Smooth muscle cell (in vitro differentiated cells): ENCODE measurements around the gene CCM2. TPM values are rescaled to one million over a fixed set of nuclear protein-coding genes. Genes with fewer than 3 reads are reported as not detected.
A peak's percentile ranks its signal among the peaks of the same experiment; 100 is the strongest.

Experiments
- DNase-seq: peaks from one replicate; lab custom pipeline; 2025; ENCODE audit not compliant: unreplicated experiment; lab: John Stamatoyannopoulos, UW
- H2AFZ ChIP-seq: fragments of 200-600 bp; sonication (generic); 2 replicates; pipeline ENCODE4 v1.6.0; 2016; ENCODE audit warnings: antibody characterized with exemption, low read depth, mild to moderate bottlenecking
- H3F3A ChIP-seq: fragments of 200-600 bp; sonication (generic); 2 replicates; pipeline ENCODE4 v1.6.0; 2017; ENCODE audit warnings: antibody characterized with exemption, low read depth
- H3K27ac ChIP-seq: fragments of 200-600 bp; sonication (generic); 2 replicates; pipeline ENCODE4 v1.5.1; 2016; ENCODE audit warnings: low read depth, mild to moderate bottlenecking
- H3K27me3 ChIP-seq: fragments of 200-600 bp; sonication (generic); 2 replicates; pipeline ENCODE4 v1.6.1; 2016; ENCODE audit warnings: low read depth, mild to moderate bottlenecking
- H3K36me3 ChIP-seq: fragments of 200-600 bp; sonication (generic); 2 replicates; pipeline ENCODE4 v1.5.1; 2016; ENCODE audit warnings: low read depth
- H3K4me1 ChIP-seq: fragments of 200-600 bp; sonication (generic); 2 replicates; pipeline ENCODE4 v1.5.1; 2016; ENCODE audit warnings: low read depth
- H3K4me2 ChIP-seq: fragments of 200-600 bp; sonication (generic); 2 replicates; pipeline ENCODE4 v1.6.0; 2016; ENCODE audit warnings: mild to moderate bottlenecking
- H3K4me3 ChIP-seq: fragments of 200-600 bp; sonication (generic); 2 replicates; pipeline ENCODE4 v1.5.1; 2016; ENCODE audit warnings: mild to moderate bottlenecking
- H3K79me2 ChIP-seq: fragments of 200-600 bp; sonication (generic); 2 replicates; pipeline ENCODE4 v1.6.0; 2016; ENCODE audit warnings: low read depth, mild to moderate bottlenecking
- H3K9ac ChIP-seq: fragments of 200-600 bp; sonication (generic); 2 replicates; pipeline ENCODE4 v1.6.0; 2016; ENCODE audit warnings: low read depth
- H3K9me3 ChIP-seq: fragments of 200-600 bp; sonication (generic); replicated peaks from 2 replicates; pipeline ENCODE4 v1.5.1; 2016; ENCODE audit warnings: low read depth
- H4K20me1 ChIP-seq: fragments of 200-600 bp; sonication (generic); 2 replicates; pipeline ENCODE4 v1.6.0; 2016; ENCODE audit warnings: low read depth
- WGBS: methylation state at CpG from one replicate; pipeline ENCODE4 v1.1.7; 2016; ENCODE audit warnings: low lambda C conversion rate; 5-methylcytosine and 5-hydroxymethylcytosine counted together
- polyA plus RNA-seq: library from polyadenylated mRNA; unstranded; fragments of >200 nt; fragmentation: Nextera tagmentation; extraction: Ambion mirVana; gene quantifications from 2 replicates; pipeline ENCODE4 v1.2.1, GENCODE V29; 2016
- total RNA-seq: library from RNA; depleted of rRNA; stranded (reverse); fragments of >200 nt; gene quantifications from 2 replicates; pipeline ENCODE4 v1.2.3, GENCODE V29; 2014
- TF ChIP-seq, protein P1 (sequence below): fragments of 200-600 bp; sonication (generic); IDR thresholded peaks from 2 replicates; pipeline ENCODE4 v1.5.1; 2017; ENCODE audit warnings: borderline replicate concordance, mild to moderate bottlenecking, antibody characterized with exemption; ENCODE audit not compliant: insufficient read depth, poor library complexity, severe bottlenecking

Gene CCM2
- total and polyA plus RNA-seq, 2 experiments from 2014 or later: 32.6 to 85.5 TPM

- WGBS: 87% methylated on average over 3 of the region's 3 CpGs
- Histone ChIP-seq H3F3A (no peaks in the 10 kb centered on the region), H3K27ac (no peak overlapping the region), H3K9me3 (no peaks in the 10 kb centered on the region), H4K20me1 (no peaks in the 10 kb centered on the region), H3K79me2 (no peaks in the 10 kb centered on the region), H3K4me2 (no peak overlapping the region), H3K4me3 (no peak overlapping the region), H3K36me3 (no peaks in the 10 kb centered on the region), H3K9ac (no peak overlapping the region), H3K27me3 (no peaks in the 10 kb centered on the region), H3K4me1 (no peaks in the 10 kb centered on the region), H2AFZ (no peak overlapping the region)
- no peak for DNase-seq
- TF ChIP-seq, protein P1, sequence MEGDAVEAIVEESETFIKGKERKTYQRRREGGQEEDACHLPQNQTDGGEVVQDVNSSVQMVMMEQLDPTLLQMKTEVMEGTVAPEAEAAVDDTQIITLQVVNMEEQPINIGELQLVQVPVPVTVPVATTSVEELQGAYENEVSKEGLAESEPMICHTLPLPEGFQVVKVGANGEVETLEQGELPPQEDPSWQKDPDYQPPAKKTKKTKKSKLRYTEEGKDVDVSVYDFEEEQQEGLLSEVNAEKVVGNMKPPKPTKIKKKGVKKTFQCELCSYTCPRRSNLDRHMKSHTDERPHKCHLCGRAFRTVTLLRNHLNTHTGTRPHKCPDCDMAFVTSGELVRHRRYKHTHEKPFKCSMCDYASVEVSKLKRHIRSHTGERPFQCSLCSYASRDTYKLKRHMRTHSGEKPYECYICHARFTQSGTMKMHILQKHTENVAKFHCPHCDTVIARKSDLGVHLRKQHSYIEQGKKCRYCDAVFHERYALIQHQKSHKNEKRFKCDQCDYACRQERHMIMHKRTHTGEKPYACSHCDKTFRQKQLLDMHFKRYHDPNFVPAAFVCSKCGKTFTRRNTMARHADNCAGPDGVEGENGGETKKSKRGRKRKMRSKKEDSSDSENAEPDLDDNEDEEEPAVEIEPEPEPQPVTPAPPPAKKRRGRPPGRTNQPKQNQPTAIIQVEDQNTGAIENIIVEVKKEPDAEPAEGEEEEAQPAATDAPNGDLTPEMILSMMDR: no peak
Measured at GRCh38 chr7:44972562-44972961, 27.4 kb upstream of the CCM2 start.

GRCh38 chr7:44973610-44974401 lies 26.2 kb upstream of the CCM2 start:
- no peaks in the 10 kb centered on the region for H3K4me1 ChIP-seq
- TF ChIP-seq, protein P1: peak; percentile 25
- no peaks in the 10 kb centered on the region for H3K27me3 ChIP-seq
- no peak overlapping the region for H3K9ac ChIP-seq
- H3K4me2 ChIP-seq: no peak overlapping the region
- WGBS: 77% methylated on average over 10 of the region's 10 CpGs
- DNase-seq: no peak
- H4K20me1 ChIP-seq: no peaks in the 10 kb centered on the region
- H2AFZ ChIP-seq: no peak overlapping the region
- no peaks in the 10 kb centered on the region for H3K79me2 ChIP-seq
- no peak overlapping the region for H3K27ac ChIP-seq
- no peaks in the 10 kb centered on the region for H3K36me3 ChIP-seq
- no peaks in the 10 kb centered on the region for H3K9me3 ChIP-seq
- no peak overlapping the region for H3K4me3 ChIP-seq
- H3F3A ChIP-seq: no peaks in the 10 kb centered on the region

- no peaks in the 10 kb centered on the region for H3K4me1 ChIP-seq
- TF ChIP-seq, protein P1: no peak
- H3K27ac ChIP-seq: no peak overlapping the region
- no peak overlapping the region for H3K4me2 ChIP-seq
- no peak overlapping the region for H2AFZ ChIP-seq
- no peaks in the 10 kb centered on the region for H3K27me3 ChIP-seq
- no peak overlapping the region for H3K9ac ChIP-seq
- H3K9me3 ChIP-seq: no peaks in the 10 kb centered on the region
- no peak overlapping the region for H3K4me3 ChIP-seq
- no peak for DNase-seq
- H4K20me1 ChIP-seq: no peaks in the 10 kb centered on the region
- no peaks in the 10 kb centered on the region for H3K79me2 ChIP-seq
- no peaks in the 10 kb centered on the region for H3F3A ChIP-seq
- no peaks in the 10 kb centered on the region for H3K36me3 ChIP-seq
- WGBS: 94% methylated on average over 7 of the region's 7 CpGs
Measured at GRCh38 chr7:44974549-44974948, 25.5 kb upstream of the CCM2 start.
